ENCODE measurements around the gene CYP4V2. TPM values are rescaled to one million over a fixed set of nuclear protein-coding genes. Genes with fewer than 3 reads are reported as not detected.

CYP4V2 gene
- polyA plus RNA-seq, 1 of the 3 experiments (the other 2 are of a cell fraction) = 7.8 TPM

DNA sequence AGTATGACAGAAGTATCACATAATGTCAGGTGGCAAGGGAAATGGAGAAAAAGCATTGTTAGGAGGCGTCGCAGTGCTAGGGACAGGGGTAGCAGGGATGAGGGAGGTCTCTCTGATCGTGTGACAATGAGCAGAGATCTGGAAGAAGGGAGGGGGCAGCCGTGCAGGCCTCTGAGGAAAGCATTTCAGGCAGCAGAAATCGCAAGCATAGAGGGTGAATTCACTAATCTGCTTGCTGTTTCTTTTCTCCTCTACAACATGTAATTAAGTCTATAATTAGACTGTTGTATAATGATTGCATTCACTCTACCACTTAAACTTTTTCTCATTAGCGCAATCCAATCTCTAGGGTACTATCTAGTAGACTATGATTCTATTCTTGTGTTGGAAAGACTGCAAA, 9.1 kb downstream of the CYP4V2 start:
- H3K4me1 ChIP-seq (ENCODE audit: control insufficient read depth in 1 of 2, insufficient read depth in 2 of 2, low read depth in 1 of 2, low read length in 1 of 2) = peaks cover 0 to 4% of the 10 kb centered on the region in 2 experiments; a peak in 1 of 4 replicates
- H3K9ac ChIP-seq = no peak overlapping the region
- POLR2A ChIA-PET = no interaction called here
- no peaks in the 10 kb centered on the region for H3K79me2 ChIP-seq (ENCODE audit: insufficient read depth)
- H3K36me3 ChIP-seq (replicated peaks in 1 of 2; ENCODE audit: control insufficient read depth in 1 of 2, insufficient read depth in 2 of 2, low read length in 1 of 2) = peaks cover 7 to 32% of the 10 kb centered on the region in 2 experiments
- 89% methylated on average over 6 of the region's 6 CpGs for WGBS (ENCODE audit: low lambda C conversion rate)
- peaks cover 28% of the 10 kb centered on the region for H3F3A ChIP-seq (replicated peaks; ENCODE audit: insufficient read depth)
- no peak overlapping the region for H3K4me2 ChIP-seq
- H3K27ac ChIP-seq (ENCODE audit: low read depth in 2 of 2, low read length in 1 of 2) = no peak overlapping the region
- H3K27me3 ChIP-seq (ENCODE audit: insufficient read depth) = no peaks in the 10 kb centered on the region
- no peak for DNase-seq
- no peak overlapping the region for H2AFZ ChIP-seq (ENCODE audit: low read depth)
- H3K9me2 ChIP-seq = no peaks in the 10 kb centered on the region
- TF ChIP-seq GABPA (IDR thresholded peaks at IDR 0.05; ENCODE audit: low read depth) = no peak
- no peak for TF ChIP-seq EZH2phosphoT487 (IDR thresholded peaks at IDR 0.05; ENCODE audit: borderline replicate concordance, low read depth)
- TF ChIP-seq, protein P1, sequence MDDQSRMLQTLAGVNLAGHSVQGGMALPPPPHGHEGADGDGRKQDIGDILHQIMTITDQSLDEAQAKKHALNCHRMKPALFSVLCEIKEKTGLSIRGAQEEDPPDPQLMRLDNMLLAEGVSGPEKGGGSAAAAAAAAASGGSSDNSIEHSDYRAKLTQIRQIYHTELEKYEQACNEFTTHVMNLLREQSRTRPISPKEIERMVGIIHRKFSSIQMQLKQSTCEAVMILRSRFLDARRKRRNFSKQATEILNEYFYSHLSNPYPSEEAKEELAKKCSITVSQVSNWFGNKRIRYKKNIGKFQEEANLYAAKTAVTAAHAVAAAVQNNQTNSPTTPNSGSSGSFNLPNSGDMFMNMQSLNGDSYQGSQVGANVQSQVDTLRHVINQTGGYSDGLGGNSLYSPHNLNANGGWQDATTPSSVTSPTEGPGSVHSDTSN (IDR thresholded peaks at IDR 0.05) = no peak
- TF ChIP-seq TAF1 (IDR thresholded peaks at IDR 0.05; ENCODE audit: borderline replicate concordance, low read depth, low read length) = no peak
- no peak for TF ChIP-seq RAD21 (IDR thresholded peaks at IDR 0.05; ENCODE audit: low read length)
- TF ChIP-seq GATA2 (CRISPR knock-in tag; IDR thresholded peaks at IDR 0.05) = no peak
- TF ChIP-seq MXI1 (IDR thresholded peaks at IDR 0.05; ENCODE audit: low read depth, low read length) = no peak
- no peaks in the 10 kb centered on the region for H4K20me1 ChIP-seq (ENCODE audit: insufficient read depth)
- H3K9me3 ChIP-seq = no peaks in the 10 kb centered on the region
- no peak overlapping the region for H3K4me3 ChIP-seq (ENCODE audit: low read depth in 2 of 2, low read length in 1 of 2)
- CTCF ChIA-PET = no interaction called here

DNA sequence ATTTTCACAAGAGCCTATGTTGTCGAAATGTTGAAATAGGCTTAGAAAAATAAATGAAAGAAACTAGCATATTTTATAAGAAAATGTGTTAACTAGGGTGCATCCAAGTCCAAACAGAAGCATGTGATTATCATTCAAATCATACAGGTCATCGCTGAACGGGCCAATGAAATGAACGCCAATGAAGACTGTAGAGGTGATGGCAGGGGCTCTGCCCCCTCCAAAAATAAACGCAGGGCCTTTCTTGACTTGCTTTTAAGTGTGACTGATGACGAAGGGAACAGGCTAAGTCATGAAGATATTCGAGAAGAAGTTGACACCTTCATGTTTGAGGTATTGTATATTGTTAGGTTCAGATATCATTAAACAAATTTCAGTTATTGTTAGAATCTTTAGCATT, 9.6 kb downstream of the CYP4V2 start:
- Histone ChIP-seq H3K9me3 (no peaks in the 10 kb centered on the region), H3K9me2 (no peaks in the 10 kb centered on the region), H3K36me3 (replicated peaks in 1 of 2; ENCODE audit: control insufficient read depth in 1 of 2, insufficient read depth in 2 of 2, low read length in 1 of 2) (peaks cover 7 to 27% of the 10 kb centered on the region in 2 experiments), H3K4me3 (ENCODE audit: low read depth in 2 of 2, low read length in 1 of 2) (no peak overlapping the region), H3K79me2 (ENCODE audit: insufficient read depth) (no peaks in the 10 kb centered on the region), H3K9ac (no peak overlapping the region), H3F3A (replicated peaks; ENCODE audit: insufficient read depth) (peaks cover 28% of the 10 kb centered on the region), H3K4me1 (ENCODE audit: control insufficient read depth in 1 of 2, insufficient read depth in 2 of 2, low read depth in 1 of 2, low read length in 1 of 2) (peaks cover 0 to 4% of the 10 kb centered on the region in 2 experiments; a peak in 1 of 4 replicates), H3K27ac (ENCODE audit: low read depth in 2 of 2, low read length in 1 of 2) (no peak overlapping the region), H4K20me1 (ENCODE audit: insufficient read depth) (no peaks in the 10 kb centered on the region), H2AFZ (ENCODE audit: low read depth) (no peak overlapping the region), H3K4me2 (no peak overlapping the region), H3K27me3 (ENCODE audit: insufficient read depth) (no peaks in the 10 kb centered on the region)
- no peak for TF ChIP-seq ELF1 (IDR thresholded peaks at IDR 0.05)
- no peak for TF ChIP-seq RFX5 (IDR thresholded peaks at IDR 0.05; ENCODE audit: low read length)
- TF ChIP-seq FOXJ3 (CRISPR knock-in tag; IDR thresholded peaks at IDR 0.05) = no peak
- TF ChIP-seq GABPA (IDR thresholded peaks at IDR 0.05; ENCODE audit: low read depth) = no peak
- no peak for TF ChIP-seq NFIC (IDR thresholded peaks at IDR 0.05; ENCODE audit: borderline replicate concordance)
- TF ChIP-seq MXI1 (IDR thresholded peaks at IDR 0.05; ENCODE audit: low read depth, low read length) = no peak
- TF ChIP-seq, protein P2, sequence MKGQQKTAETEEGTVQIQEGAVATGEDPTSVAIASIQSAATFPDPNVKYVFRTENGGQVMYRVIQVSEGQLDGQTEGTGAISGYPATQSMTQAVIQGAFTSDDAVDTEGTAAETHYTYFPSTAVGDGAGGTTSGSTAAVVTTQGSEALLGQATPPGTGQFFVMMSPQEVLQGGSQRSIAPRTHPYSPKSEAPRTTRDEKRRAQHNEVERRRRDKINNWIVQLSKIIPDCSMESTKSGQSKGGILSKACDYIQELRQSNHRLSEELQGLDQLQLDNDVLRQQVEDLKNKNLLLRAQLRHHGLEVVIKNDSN (IDR thresholded peaks at IDR 0.05; ENCODE audit: borderline replicate concordance, low read depth) = no peak
- TF ChIP-seq RAD21 (IDR thresholded peaks at IDR 0.05; ENCODE audit: low read length) = no peak
- TF ChIP-seq TEAD4 (IDR thresholded peaks at IDR 0.05; ENCODE audit: borderline replicate concordance, insufficient read depth) = no peak
- no peak for TF ChIP-seq JUND (IDR thresholded peaks at IDR 0.05)
- no peak for TF ChIP-seq NRF1 (IDR thresholded peaks at IDR 0.05; ENCODE audit: low read depth, low read length)
- no peak for TF ChIP-seq EP300 (IDR thresholded peaks at IDR 0.05; ENCODE audit: borderline replicate concordance in 1 of 2, low read depth in 1 of 2, low read length in 1 of 2)
- TF ChIP-seq, protein P3, sequence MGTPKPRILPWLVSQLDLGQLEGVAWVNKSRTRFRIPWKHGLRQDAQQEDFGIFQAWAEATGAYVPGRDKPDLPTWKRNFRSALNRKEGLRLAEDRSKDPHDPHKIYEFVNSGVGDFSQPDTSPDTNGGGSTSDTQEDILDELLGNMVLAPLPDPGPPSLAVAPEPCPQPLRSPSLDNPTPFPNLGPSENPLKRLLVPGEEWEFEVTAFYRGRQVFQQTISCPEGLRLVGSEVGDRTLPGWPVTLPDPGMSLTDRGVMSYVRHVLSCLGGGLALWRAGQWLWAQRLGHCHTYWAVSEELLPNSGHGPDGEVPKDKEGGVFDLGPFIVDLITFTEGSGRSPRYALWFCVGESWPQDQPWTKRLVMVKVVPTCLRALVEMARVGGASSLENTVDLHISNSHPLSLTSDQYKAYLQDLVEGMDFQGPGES (IDR thresholded peaks at IDR 0.05; ENCODE audit: low read depth, low read length) = no peak
- no peak for TF ChIP-seq EZH2phosphoT487 (IDR thresholded peaks at IDR 0.05; ENCODE audit: borderline replicate concordance, low read depth)
- TF ChIP-seq, protein P1 (IDR thresholded peaks at IDR 0.05) = no peak
- TF ChIP-seq SIN3A (IDR thresholded peaks at IDR 0.05; ENCODE audit: borderline replicate concordance, low read depth, low read length) = no peak
- ChIA-PET CTCF (no interaction called here), POLR2A (interaction anchor here (1.0 kb wide), 1 partner anchor 9 kb away, joined by 4 read pairs; the partner anchor contains the start of gene CYP4V2)
- 93% methylated on average over 7 of the region's 7 CpGs for WGBS (ENCODE audit: low lambda C conversion rate)
- DNase-seq = no peak

All from SK-N-SH (cell line).